ENCODE data around the gene DPYSL4. TPM values are rescaled to one million over a fixed set of nuclear protein-coding genes. Genes with fewer than 3 reads are reported as not detected.

The DPYSL4 gene
- total RNA-seq, 1 donor from 2014 or later: 55.9 TPM

DNA sequence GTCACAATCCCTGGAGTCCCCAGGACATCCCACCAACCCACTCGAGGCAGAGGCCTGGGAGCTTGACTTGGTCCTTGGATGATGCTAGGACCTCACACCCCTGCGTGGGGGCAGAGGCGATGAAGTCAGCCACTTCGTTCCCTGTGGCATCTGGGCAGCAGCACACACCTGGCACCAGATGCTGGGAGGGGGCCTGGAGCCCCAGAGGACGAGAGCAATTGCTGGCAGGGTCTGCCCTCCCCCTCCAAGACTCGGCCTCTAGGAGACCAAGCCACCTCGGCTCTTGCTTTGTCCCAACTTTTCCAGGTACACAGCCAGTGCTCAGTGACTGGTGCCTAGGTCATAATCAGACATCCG is 39.1 kb downstream of the DPYSL4 start:
- TF ChIP-seq, protein P1, sequence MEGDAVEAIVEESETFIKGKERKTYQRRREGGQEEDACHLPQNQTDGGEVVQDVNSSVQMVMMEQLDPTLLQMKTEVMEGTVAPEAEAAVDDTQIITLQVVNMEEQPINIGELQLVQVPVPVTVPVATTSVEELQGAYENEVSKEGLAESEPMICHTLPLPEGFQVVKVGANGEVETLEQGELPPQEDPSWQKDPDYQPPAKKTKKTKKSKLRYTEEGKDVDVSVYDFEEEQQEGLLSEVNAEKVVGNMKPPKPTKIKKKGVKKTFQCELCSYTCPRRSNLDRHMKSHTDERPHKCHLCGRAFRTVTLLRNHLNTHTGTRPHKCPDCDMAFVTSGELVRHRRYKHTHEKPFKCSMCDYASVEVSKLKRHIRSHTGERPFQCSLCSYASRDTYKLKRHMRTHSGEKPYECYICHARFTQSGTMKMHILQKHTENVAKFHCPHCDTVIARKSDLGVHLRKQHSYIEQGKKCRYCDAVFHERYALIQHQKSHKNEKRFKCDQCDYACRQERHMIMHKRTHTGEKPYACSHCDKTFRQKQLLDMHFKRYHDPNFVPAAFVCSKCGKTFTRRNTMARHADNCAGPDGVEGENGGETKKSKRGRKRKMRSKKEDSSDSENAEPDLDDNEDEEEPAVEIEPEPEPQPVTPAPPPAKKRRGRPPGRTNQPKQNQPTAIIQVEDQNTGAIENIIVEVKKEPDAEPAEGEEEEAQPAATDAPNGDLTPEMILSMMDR (IDR thresholded peaks at IDR 0.05; ENCODE audit: unreplicated experiment): no peak
- H3K36me3 Mint-ChIP-seq (ENCODE audit: insufficient read depth): no peaks in the 10 kb centered on the region
- H3K27me3 Mint-ChIP-seq: no peaks in the 10 kb centered on the region
- no peak for DNase-seq (ENCODE audit: low spot score, unreplicated experiment)
- no peak overlapping the region for H3K4me3 Mint-ChIP-seq (ENCODE audit: low read depth)
- H3K27ac Mint-ChIP-seq: no peak overlapping the region
- H3K4me1 Mint-ChIP-seq (ENCODE audit: low read depth): no peaks in the 10 kb centered on the region
- H3K9me3 Mint-ChIP-seq (ENCODE audit: low read depth): no peaks in the 10 kb centered on the region

DNA sequence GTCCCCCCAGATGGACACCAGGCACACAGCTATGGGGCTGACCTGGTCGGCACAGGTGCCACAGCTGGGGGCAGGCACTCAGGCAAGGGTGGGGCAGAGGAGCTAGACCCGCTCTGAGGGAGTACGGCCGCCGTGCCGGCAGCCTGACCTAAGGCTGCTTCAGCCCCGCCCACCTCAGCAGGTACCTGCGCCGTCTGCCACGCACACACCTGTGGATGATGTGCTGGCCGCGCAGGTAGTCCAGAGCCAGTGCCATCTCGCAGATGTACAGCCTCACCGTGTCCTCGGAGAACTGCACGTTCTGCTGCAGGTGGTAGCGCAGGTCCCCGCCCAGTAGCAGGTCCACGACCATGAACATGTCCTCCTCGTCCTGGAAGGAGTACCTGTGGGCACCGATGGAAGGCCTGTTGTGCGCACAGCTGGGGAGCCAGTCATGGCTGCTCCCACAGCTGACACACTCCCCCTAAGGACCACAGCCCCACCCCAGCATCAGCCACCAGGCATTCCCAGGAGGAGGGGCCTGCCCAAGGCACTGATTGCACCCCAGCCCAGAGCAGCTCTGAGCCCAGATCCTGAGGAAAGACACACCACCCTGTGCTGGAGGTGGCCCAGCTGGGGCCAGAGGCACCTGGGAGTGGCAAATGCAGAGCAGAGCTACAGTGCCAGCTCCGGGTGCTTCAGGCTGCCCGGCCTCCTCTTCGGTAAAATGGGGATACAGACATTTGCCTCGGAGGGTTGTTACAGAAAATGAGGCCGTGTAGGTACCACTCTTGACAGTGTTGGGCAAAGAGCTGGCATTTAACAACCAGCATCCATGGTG is 40.0 kb downstream of the DPYSL4 start:
- no peak overlapping the region for H3K4me3 Mint-ChIP-seq (ENCODE audit: low read depth)
- TF ChIP-seq, protein P1 (IDR thresholded peaks at IDR 0.05; ENCODE audit: unreplicated experiment): no peak
- H3K27ac Mint-ChIP-seq: no peak overlapping the region
- H3K4me1 Mint-ChIP-seq (ENCODE audit: low read depth): no peaks in the 10 kb centered on the region
- no peaks in the 10 kb centered on the region for H3K36me3 Mint-ChIP-seq (ENCODE audit: insufficient read depth)
- peaks cover 3% of the 10 kb centered on the region for H3K27me3 Mint-ChIP-seq
- no peak for DNase-seq (ENCODE audit: low spot score, unreplicated experiment)
- H3K9me3 Mint-ChIP-seq (ENCODE audit: low read depth): no peaks in the 10 kb centered on the region

GRCh38 chr10:132227851-132228390 is 41.2 kb downstream of the DPYSL4 start:
- no peak for DNase-seq (ENCODE audit: low spot score, unreplicated experiment)
- Mint-ChIP-seq H3K27ac (no peak overlapping the region), H3K27me3 (peaks cover 3% of the 10 kb centered on the region), H3K4me1 (ENCODE audit: low read depth) (no peaks in the 10 kb centered on the region), H3K4me3 (ENCODE audit: low read depth) (no peak overlapping the region), H3K36me3 (ENCODE audit: insufficient read depth) (no peaks in the 10 kb centered on the region), H3K9me3 (ENCODE audit: low read depth) (no peaks in the 10 kb centered on the region)
- TF ChIP-seq, protein P1 (IDR thresholded peaks at IDR 0.05; ENCODE audit: unreplicated experiment): no peak

DNA sequence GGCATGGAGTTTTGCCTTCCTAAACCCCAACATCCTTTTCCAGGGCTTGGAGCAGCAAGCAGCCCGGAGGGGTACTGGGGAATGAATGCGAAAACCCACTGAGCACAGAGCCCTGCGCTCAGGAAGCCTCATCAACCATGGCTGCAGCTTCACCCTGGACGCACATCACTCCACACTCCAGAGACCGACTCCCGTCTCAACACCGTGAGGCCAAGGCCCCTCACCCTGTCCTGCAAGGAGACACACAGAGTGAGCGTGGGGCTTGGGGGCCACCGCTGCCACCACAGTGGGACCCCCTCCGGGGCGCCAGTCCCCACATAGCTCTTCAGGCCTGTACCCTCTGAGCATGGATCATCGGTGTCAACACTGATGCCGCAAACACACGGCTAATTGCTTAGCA is 41.9 kb downstream of the DPYSL4 start:
- no peaks in the 10 kb centered on the region for H3K4me1 Mint-ChIP-seq (ENCODE audit: low read depth)
- TF ChIP-seq, protein P1 (IDR thresholded peaks at IDR 0.05; ENCODE audit: unreplicated experiment): no peak
- no peaks in the 10 kb centered on the region for H3K9me3 Mint-ChIP-seq (ENCODE audit: low read depth)
- H3K27ac Mint-ChIP-seq: no peak overlapping the region
- H3K36me3 Mint-ChIP-seq (ENCODE audit: insufficient read depth): no peaks in the 10 kb centered on the region
- H3K4me3 Mint-ChIP-seq (ENCODE audit: low read depth): no peak overlapping the region
- DNase-seq (ENCODE audit: low spot score, unreplicated experiment): no peak
- peaks cover 3% of the 10 kb centered on the region for H3K27me3 Mint-ChIP-seq

GRCh38 chr10:132229096-132229495 is 42.3 kb downstream of the DPYSL4 start:
- TF ChIP-seq, protein P1 (IDR thresholded peaks at IDR 0.05; ENCODE audit: unreplicated experiment): no peak
- H3K4me1 Mint-ChIP-seq (ENCODE audit: low read depth): no peaks in the 10 kb centered on the region
- H3K27me3 Mint-ChIP-seq: peaks cover 3% of the 10 kb centered on the region
- no peaks in the 10 kb centered on the region for H3K36me3 Mint-ChIP-seq (ENCODE audit: insufficient read depth)
- no peaks in the 10 kb centered on the region for H3K9me3 Mint-ChIP-seq (ENCODE audit: low read depth)
- no peak overlapping the region for H3K4me3 Mint-ChIP-seq (ENCODE audit: low read depth)
- H3K27ac Mint-ChIP-seq: no peak overlapping the region
- DNase-seq (ENCODE audit: low spot score, unreplicated experiment): no peak

All from progenitor cell of endocrine pancreas (in vitro differentiated cells).